Parathyroid adenoma (tissue), 2 donors: ENCODE data around the gene RINT1.

Source experiments
- H2AFZ ChIP-seq: fragments of 300-600 bp; sonication (generic); one replicate; pipeline ENCODE4 v1.7.0; 2017; ENCODE audit warnings: antibody characterized with exemption, mild to moderate bottlenecking
- H3K27ac ChIP-seq: fragments of 300-600 bp; sonication (generic); one replicate; pipeline ENCODE4 v1.7.0; 2017
- H3K27me3 ChIP-seq: fragments of 300-600 bp; sonication (generic); one replicate; pipeline ENCODE4 v1.7.0; 2017; ENCODE audit warnings: low read length; ENCODE audit not compliant: control insufficient read depth, insufficient read depth
- H3K36me3 ChIP-seq: fragments of 300-600 bp; sonication (generic); one replicate; pipeline ENCODE4 v1.7.0; 2017; ENCODE audit warnings: low read length; ENCODE audit not compliant: control insufficient read depth, insufficient read depth
- H3K4me1 ChIP-seq: fragments of 300-600 bp; sonication (generic); one replicate; pipeline ENCODE4 v1.7.0; 2017; ENCODE audit warnings: control low read depth
- H3K4me2 ChIP-seq: fragments of 300-600 bp; sonication (generic); one replicate; pipeline ENCODE4 v1.7.0; 2017; ENCODE audit warnings: low read length
- H3K4me3 ChIP-seq: fragments of 300-600 bp; sonication (generic); one replicate; pipeline ENCODE4 v1.7.0; 2017; ENCODE audit warnings: low read depth, low read length
- H3K79me2 ChIP-seq: fragments of 300-600 bp; sonication (generic); one replicate; pipeline ENCODE4 v1.7.0; 2017; ENCODE audit warnings: control low read depth
- H3K9ac ChIP-seq: fragments of 300-600 bp; sonication (generic); one replicate; pipeline ENCODE4 v1.7.0; 2017; ENCODE audit warnings: mild to moderate bottlenecking
- H3K9me3 ChIP-seq: fragments of 300-600 bp; sonication (generic); one replicate; pipeline ENCODE4 v1.7.0; 2017; ENCODE audit warnings: low read length; ENCODE audit not compliant: control insufficient read depth
- CTCF ChIP-seq: fragments of 300-600 bp; sonication (generic); IDR thresholded peaks from one replicate; pipeline ENCODE4 v1.7.0; 2017; ENCODE audit warnings: antibody characterized with exemption, mild to moderate bottlenecking
- donor health status: primary hyperparathyroidism.

The RINT1 gene

GRCh38 chr7:105532709-105533460, 884 bp downstream of the RINT1 start:
- H2AFZ ChIP-seq: peak overlapping the region; percentile 84
- H3K9ac ChIP-seq: peak overlapping the region; percentile 53
- H3K9me3 ChIP-seq: no peaks in the 10 kb centered on the region
- peak overlapping the region; percentile 72 for H3K27ac ChIP-seq
- peaks cover 10% of the 10 kb centered on the region for H3K79me2 ChIP-seq
- H3K4me3 ChIP-seq: peak overlapping the region; percentile 97
- TF ChIP-seq CTCF: no peak
- no peaks in the 10 kb centered on the region for H3K27me3 ChIP-seq
- H3K36me3 ChIP-seq: no peaks in the 10 kb centered on the region
- peaks cover 6% of the 10 kb centered on the region for H3K4me1 ChIP-seq
- H3K4me2 ChIP-seq: peak overlapping the region; percentile 85

GRCh38 chr7:105538339-105538738, 6.3 kb downstream of the RINT1 start:
- no peak overlapping the region for H3K27ac ChIP-seq
- no peaks in the 10 kb centered on the region for H3K9me3 ChIP-seq
- no peak overlapping the region for H3K4me2 ChIP-seq
- H3K4me3 ChIP-seq: no peak overlapping the region
- TF ChIP-seq CTCF: no peak
- H3K4me1 ChIP-seq: no peaks in the 10 kb centered on the region
- no peaks in the 10 kb centered on the region for H3K27me3 ChIP-seq
- no peak overlapping the region for H2AFZ ChIP-seq
- peaks cover 2% of the 10 kb centered on the region for H3K79me2 ChIP-seq
- no peaks in the 10 kb centered on the region for H3K36me3 ChIP-seq
- H3K9ac ChIP-seq: no peak overlapping the region

- Histone ChIP-seq H3K79me2 (no peaks in the 10 kb centered on the region), H3K27me3 (no peaks in the 10 kb centered on the region), H3K4me1 (no peaks in the 10 kb centered on the region), H3K4me3 (no peak overlapping the region), H3K27ac (no peak overlapping the region), H3K9me3 (no peaks in the 10 kb centered on the region), H3K4me2 (no peak overlapping the region), H3K9ac (no peak overlapping the region), H3K36me3 (no peaks in the 10 kb centered on the region), H2AFZ (no peak overlapping the region)
- TF ChIP-seq CTCF: no peak
These were observed 27.9 kb downstream of the RINT1 start for GRCh38 chr7:105559926-105560325.

- no peaks in the 10 kb centered on the region for H3K9me3 ChIP-seq
- no peak overlapping the region for H2AFZ ChIP-seq
- H3K4me2 ChIP-seq: no peak overlapping the region
- H3K27me3 ChIP-seq: no peaks in the 10 kb centered on the region
- no peaks in the 10 kb centered on the region for H3K79me2 ChIP-seq
- TF ChIP-seq CTCF: no peak
- H3K9ac ChIP-seq: no peak overlapping the region
- H3K27ac ChIP-seq: no peak overlapping the region
- no peaks in the 10 kb centered on the region for H3K4me1 ChIP-seq
- H3K36me3 ChIP-seq: no peaks in the 10 kb centered on the region
- H3K4me3 ChIP-seq: no peak overlapping the region
These were observed 33.2 kb downstream of the RINT1 start for GRCh38 chr7:105565190-105565589.

GRCh38 chr7:105567024-105567423, 35.0 kb downstream of the RINT1 start:
- Histone ChIP-seq H3K4me1 (no peaks in the 10 kb centered on the region), H3K9me3 (no peaks in the 10 kb centered on the region), H3K27ac (no peak overlapping the region), H3K79me2 (no peaks in the 10 kb centered on the region), H3K27me3 (no peaks in the 10 kb centered on the region), H3K9ac (no peak overlapping the region), H3K4me3 (no peak overlapping the region), H3K36me3 (no peaks in the 10 kb centered on the region), H3K4me2 (no peak overlapping the region), H2AFZ (no peak overlapping the region)
- no peak for TF ChIP-seq CTCF
